ENCODE results near the gene TSPAN18. TPM values are rescaled to one million over a fixed set of nuclear protein-coding genes. Genes with fewer than 3 reads are reported as not detected.

TSPAN18 gene
- total RNA-seq, 1 experiment from 2014 or later = 2.8 TPM

GRCh38 chr11:44781655-44782054 lies 54.9 kb downstream of the TSPAN18 start:
- Histone ChIP-seq H3K9me3 (ENCODE audit: low read depth, low read length, poor library complexity, severe bottlenecking) (no peaks in the 10 kb centered on the region), H3K27me3 (replicated peaks; ENCODE audit: insufficient read depth, low read depth, low read length, poor library complexity) (no peaks in the 10 kb centered on the region), H3K36me3 (ENCODE audit: insufficient read depth, low read length, poor library complexity, severe bottlenecking) (no peaks in the 10 kb centered on the region), H3K4me1 (ENCODE audit: insufficient read depth, low read length, poor library complexity, severe bottlenecking) (peaks cover 62% of the 10 kb centered on the region), H3K4me3 (ENCODE audit: low read depth, low read length, poor library complexity, severe bottlenecking) (no peak overlapping the region), H3K27ac (ENCODE audit: low read depth, low read length, poor library complexity, severe bottlenecking) (no peak overlapping the region)
- CTCF ChIA-PET = no interaction called here
- intact Hi-C loops (cut with micrococcal nuclease; ENCODE audit: unreplicated experiment) = no loop called here
- BruUV-seq (replicated peaks) = no TSS peak
- TF ChIP-seq CTCF (conservative IDR thresholded peaks at IDR 0.05; ENCODE audit: low read depth, low read length) (no peak), EZH2 (IDR thresholded peaks at IDR 0.05; ENCODE audit: borderline replicate concordance, low read depth, low read length, poor library complexity, severe bottlenecking) (no peak)
- POLR2A ChIA-PET (ENCODE audit: low non-redundant PET) = no interaction called here
- no peak for DNase-seq (ENCODE audit: low spot score)

- Histone ChIP-seq H3K36me3 (ENCODE audit: insufficient read depth, low read length, poor library complexity, severe bottlenecking) (no peaks in the 10 kb centered on the region), H3K9me3 (ENCODE audit: low read depth, low read length, poor library complexity, severe bottlenecking) (no peaks in the 10 kb centered on the region), H3K27ac (ENCODE audit: low read depth, low read length, poor library complexity, severe bottlenecking) (no peak overlapping the region), H3K27me3 (replicated peaks; ENCODE audit: insufficient read depth, low read depth, low read length, poor library complexity) (no peaks in the 10 kb centered on the region), H3K4me3 (ENCODE audit: low read depth, low read length, poor library complexity, severe bottlenecking) (no peak overlapping the region), H3K4me1 (ENCODE audit: insufficient read depth, low read length, poor library complexity, severe bottlenecking) (peaks cover 55% of the 10 kb centered on the region)
- CTCF ChIA-PET = no interaction called here
- intact Hi-C loops (cut with micrococcal nuclease; ENCODE audit: unreplicated experiment) = no loop called here
- POLR2A ChIA-PET (ENCODE audit: low non-redundant PET) = no interaction called here
- DNase-seq (ENCODE audit: low spot score) = no peak
- no TSS peak for BruUV-seq (replicated peaks)
- TF ChIP-seq EZH2 (IDR thresholded peaks at IDR 0.05; ENCODE audit: borderline replicate concordance, low read depth, low read length, poor library complexity, severe bottlenecking) (no peak), CTCF (conservative IDR thresholded peaks at IDR 0.05; ENCODE audit: low read depth, low read length) (no peak)
Measured at GRCh38 chr11:44782478-44782877, 55.7 kb downstream of the TSPAN18 start.

GRCh38 chr11:44784436-44784760 lies 57.6 kb downstream of the TSPAN18 start:
- TF ChIP-seq EZH2 (IDR thresholded peaks at IDR 0.05; ENCODE audit: borderline replicate concordance, low read depth, low read length, poor library complexity, severe bottlenecking) = no peak
- TF ChIP-seq CTCF (conservative IDR thresholded peaks at IDR 0.05; ENCODE audit: low read depth, low read length) = no peak
- Histone ChIP-seq H3K36me3 (ENCODE audit: insufficient read depth, low read length, poor library complexity, severe bottlenecking) (no peaks in the 10 kb centered on the region), H3K4me3 (ENCODE audit: low read depth, low read length, poor library complexity, severe bottlenecking) (no peak overlapping the region), H3K27ac (ENCODE audit: low read depth, low read length, poor library complexity, severe bottlenecking) (no peak overlapping the region), H3K4me1 (ENCODE audit: insufficient read depth, low read length, poor library complexity, severe bottlenecking) (peaks cover 54% of the 10 kb centered on the region), H3K9me3 (ENCODE audit: low read depth, low read length, poor library complexity, severe bottlenecking) (no peaks in the 10 kb centered on the region), H3K27me3 (replicated peaks; ENCODE audit: insufficient read depth, low read depth, low read length, poor library complexity) (no peaks in the 10 kb centered on the region)
- CTCF ChIA-PET = no interaction called here
- no TSS peak for BruUV-seq (replicated peaks)
- intact Hi-C loops (cut with micrococcal nuclease; ENCODE audit: unreplicated experiment) = no loop called here
- POLR2A ChIA-PET (ENCODE audit: low non-redundant PET) = no interaction called here
- DNase-seq (ENCODE audit: low spot score) = no peak

All from A673 (cell line).